ENCODE results near the gene SPO11.

Gene SPO11

GRCh38 chr20:57310821-57311514 is 18.6 kb upstream of the SPO11 start:
- DNase-seq, result no peak

- DNase-seq, result no peak
Measured at GRCh38 chr20:57312138-57312537, 17.5 kb upstream of the SPO11 start.

GRCh38 chr20:57313230-57313629 is 16.4 kb upstream of the SPO11 start:
- DNase-seq, result no peak

GRCh38 chr20:57313951-57314350 is 15.7 kb upstream of the SPO11 start:
- no peak for DNase-seq

GRCh38 chr20:57315083-57315975 is 14.3 kb upstream of the SPO11 start:
- no peak for DNase-seq

GRCh38 chr20:57315976-57316480 is 13.6 kb upstream of the SPO11 start:
- DNase-seq, result no peak

GRCh38 chr20:57316795-57317201 is 12.8 kb upstream of the SPO11 start:
- no peak for DNase-seq

- DNase-seq, result no peak
Measured at GRCh38 chr20:57317316-57317788, 12.3 kb upstream of the SPO11 start.

GRCh38 chr20:57317789-57318371 is 11.7 kb upstream of the SPO11 start:
- no peak for DNase-seq

- no peak for DNase-seq
Measured at GRCh38 chr20:57319584-57319983, 10.0 kb upstream of the SPO11 start.

GRCh38 chr20:57320358-57320757 is 9.2 kb upstream of the SPO11 start:
- DNase-seq, result no peak

- DNase-seq, result no peak
Measured at GRCh38 chr20:57321142-57321541, 8.5 kb upstream of the SPO11 start.

GRCh38 chr20:57322476-57322875 is 7.1 kb upstream of the SPO11 start:
- DNase-seq, result no peak

GRCh38 chr20:57323034-57323433 is 6.6 kb upstream of the SPO11 start:
- DNase-seq, result no peak

- no peak for DNase-seq
Measured at GRCh38 chr20:57325632-57326356, 3.8 kb upstream of the SPO11 start.

- no peak for DNase-seq
Measured at GRCh38 chr20:57326667-57327455, 2.7 kb upstream of the SPO11 start.

- no peak for DNase-seq
Measured at GRCh38 chr20:57327820-57328219, 1.8 kb upstream of the SPO11 start.

GRCh38 chr20:57330998-57331397 is 1.4 kb downstream of the SPO11 start:
- DNase-seq, result no peak

GRCh38 chr20:57332105-57333089 is 2.8 kb downstream of the SPO11 start:
- no peak for DNase-seq

- DNase-seq, result no peak
Measured at GRCh38 chr20:57335392-57335791, 5.8 kb downstream of the SPO11 start.

GRCh38 chr20:57341663-57342062 is 12.1 kb downstream of the SPO11 start:
- no peak for DNase-seq
